Endothelial cell of umbilical vein (primary cell): ENCODE measurements around the gene ZNF91. TPM values are rescaled to one million over a fixed set of nuclear protein-coding genes. Genes with fewer than 3 reads are reported as not detected.

Experiments used
- BruUV-seq: library from RNA; stranded (reverse); fragments of 400-500 nt; replicated peaks from 2 replicates; lab custom pipeline; 2021; lab: Mats Ljungman, UMichigan
- CTCF ChIA-PET: fragments of 300-600, 350-600 bp; sonication (Branson Sonifier 250); formaldehyde crosslinking; loops from one replicate; lab custom pipeline; 2021; ENCODE audit warnings: antibody characterized with exemption, inconsistent platforms; lab: Charles Lee
- POLR2A ChIA-PET: fragments of 300-600, 350-600 bp; sonication (Branson Sonifier 250); formaldehyde crosslinking; loops from one replicate; lab custom pipeline; 2021; ENCODE audit warnings: antibody characterized with exemption, inconsistent platforms; lab: Charles Lee
- DNase-seq: peaks from one replicate; pipeline ENCODE4 v3.0.0-alpha.2; 2011; ENCODE audit warnings: low read depth, low spot score
- FAIRE-seq: peaks from 2 replicates; lab custom pipeline; 2011; peaks lifted over from hg19 to GRCh38; lab: Jason Lieb, UNC
- H2AFZ ChIP-seq: 2 replicates; pipeline ENCODE4 v1.6.0; 2012; ENCODE audit warnings: low read depth, low read length, control low read depth, inconsistent platforms
- H3K27ac ChIP-seq: 2 replicates; pipeline ENCODE4 v1.5.1; 2011; ENCODE audit warnings: low read depth, mild to moderate bottlenecking, control low read depth, low read length, moderate library complexity; ENCODE audit not compliant: insufficient read depth
- H3K27me3 ChIP-seq, 2 experiments: 2 replicates each; pipeline versions ENCODE4 v1.6.0 to v1.6.1; 2011; ENCODE audit warnings: low read length in 2 of 2, mixed read lengths in 1 of 2; ENCODE audit not compliant: control insufficient read depth in 2 of 2, insufficient read depth in 2 of 2
- H3K36me3 ChIP-seq, 2 experiments: 2 replicates in 1 of 2; 3 replicates in 1 of 2; pipeline ENCODE4 v1.5.1; 2011; ENCODE audit warnings: low read length in 2 of 2, mild to moderate bottlenecking in 1 of 2, moderate library complexity in 1 of 2; ENCODE audit not compliant: control insufficient read depth in 2 of 2, insufficient read depth in 2 of 2; ENCODE audit errors: extremely low read depth in 1 of 2
- H3K4me1 ChIP-seq: 3 replicates; pipeline ENCODE4 v1.5.1; 2011; ENCODE audit warnings: mild to moderate bottlenecking, low read length; ENCODE audit not compliant: control insufficient read depth, insufficient read depth; ENCODE audit errors: extremely low read depth
- H3K4me2 ChIP-seq: 2 replicates; pipeline ENCODE4 v1.6.1; 2011; ENCODE audit warnings: low read length, control low read depth, mixed read lengths; ENCODE audit not compliant: insufficient read depth
- H3K4me3 ChIP-seq, 3 experiments: fragments of 200-600 bp in 1 of 3; sonication (generic), shearing (Covaris generic) in 1 of 3; replicated peaks in 1 of 3; 2 replicates each; pipeline ENCODE4 v1.5.1; 2011 to 2016; ENCODE audit warnings: control low read depth in 3 of 3, low read length in 3 of 3, mild to moderate bottlenecking in 2 of 3, inconsistent platforms in 1 of 3, low read depth in 1 of 3, moderate library complexity in 1 of 3; ENCODE audit not compliant: insufficient read depth in 1 of 3
- H3K79me2 ChIP-seq: 2 replicates; pipeline ENCODE4 v1.6.0; 2012; ENCODE audit warnings: low read length, inconsistent platforms; ENCODE audit not compliant: control insufficient read depth, insufficient read depth
- H3K9ac ChIP-seq: replicated peaks from 2 replicates; pipeline ENCODE3; 2011; ENCODE audit warnings: low read length, control low read depth; ENCODE audit not compliant: insufficient read depth; ENCODE audit errors: extremely low read depth
- H3K9me1 ChIP-seq: replicated peaks from 3 replicates; pipeline ENCODE4 v1.6.0; 2011; ENCODE audit warnings: mild to moderate bottlenecking, low read length; ENCODE audit not compliant: control insufficient read depth, insufficient read depth; ENCODE audit errors: extremely low read depth
- H3K9me3 ChIP-seq: replicated peaks from 2 replicates; pipeline ENCODE4 v1.5.1; 2012; ENCODE audit warnings: low read length, inconsistent platforms; ENCODE audit not compliant: control insufficient read depth, insufficient read depth
- H4K20me1 ChIP-seq: replicated peaks from 2 replicates; pipeline ENCODE3; 2011; ENCODE audit warnings: mild to moderate bottlenecking, low read length; ENCODE audit not compliant: control insufficient read depth, insufficient read depth; ENCODE audit errors: extremely low read depth
- EZH2 ChIP-seq: IDR thresholded peaks from 2 replicates; pipeline ENCODE4 v1.6.1; 2012; ENCODE audit warnings: borderline replicate concordance, low read depth, mild to moderate bottlenecking, moderate library complexity, low read length, inconsistent platforms; ENCODE audit not compliant: severe bottlenecking
- FOS ChIP-seq: IDR thresholded peaks from 2 replicates; pipeline ENCODE4 v1.6.1; 2011; ENCODE audit warnings: mild to moderate bottlenecking, low read length, moderate library complexity, borderline replicate concordance; ENCODE audit not compliant: insufficient read depth
- GATA2 ChIP-seq: IDR thresholded peaks from 2 replicates; pipeline ENCODE4 v1.7.0; 2011; ENCODE audit warnings: low read depth, mild to moderate bottlenecking, moderate library complexity, mixed read lengths, low read length; ENCODE audit not compliant: insufficient read length, insufficient read depth
- JUN ChIP-seq: IDR thresholded peaks from 2 replicates; pipeline ENCODE4 v1.6.1; 2011; ENCODE audit warnings: borderline replicate concordance, low read depth; ENCODE audit not compliant: insufficient read length, insufficient read depth
- MYC ChIP-seq: IDR thresholded peaks from one replicate; pipeline ENCODE4 v1.6.1; 2011; ENCODE audit warnings: mild to moderate bottlenecking, low read depth, low read length
- POLR2A ChIP-seq: IDR thresholded peaks from 2 replicates; pipeline ENCODE4 v1.6.1; 2012; ENCODE audit warnings: low read depth, mild to moderate bottlenecking, control low read depth, low read length
- POLR2AphosphoS5 ChIP-seq: IDR thresholded peaks from 2 replicates; pipeline ENCODE4 v1.6.1; 2012; ENCODE audit warnings: low read depth, mild to moderate bottlenecking, control low read depth, low read length, moderate library complexity; ENCODE audit not compliant: insufficient read depth
- dilution Hi-C: fragments of 300-500 bp; cut with MboI; formaldehyde crosslinking; loops from one replicate; pipeline ENCODE4 v1.15.0; 2019; ENCODE audit warnings: low sequenced_read_pairs; ENCODE audit not compliant: extremely low pct_ligation_motif_present
- intact Hi-C: fragments of 100-400 bp; cut with micrococcal nuclease; formaldehyde crosslinking; loops from one replicate; pipeline ENCODE4 v1.10.0; 2022
- polyA plus RNA-seq, 4 experiments: library from polyadenylated mRNA; depleted of rRNA in 3 of 4; stranded (reverse) in 3 of 4; unstranded in 1 of 4; fragments of >200 nt; gene quantifications; 2 replicates each; pipeline versions ENCODE4 v1.2.1 to v1.2.3, GENCODE V29; 2011 to 2012; ENCODE audit warnings: missing spikeins in 1 of 4
- total RNA-seq: library from RNA; stranded (reverse); gene quantifications from 2 replicates; pipeline ENCODE4 v1.2.3, GENCODE V29; 2021
- TF ChIP-seq, protein P1 (sequence below): IDR thresholded peaks from 2 replicates; pipeline ENCODE4 v1.6.1; 2011; ENCODE audit not compliant: insufficient read depth, insufficient read length
- TF ChIP-seq, protein P2 (sequence below), 2 donors: IDR thresholded peaks; 1 replicate in 1 of 2; 2 replicates in 1 of 2; pipeline ENCODE4 v1.5.1; 2011; ENCODE audit warnings: low read length in 2 of 2, mild to moderate bottlenecking in 2 of 2, moderate library complexity in 2 of 2, control low read depth in 1 of 2, inconsistent platforms in 1 of 2, low read depth in 1 of 2; ENCODE audit not compliant: insufficient read depth in 1 of 2; ENCODE audit errors: extremely low read depth in 1 of 2

ZNF91 gene
- total and polyA plus RNA-seq, 2 donors (not counting 3 experiments of a cell fraction or from before 2014, with no cell fraction given): 9.6 to 17.0 TPM

- no TSS peak for BruUV-seq
- no peaks in the 10 kb centered on the region for H3K36me3 ChIP-seq
- FAIRE-seq (no peak), DNase-seq (no peak)
- no peaks in the 10 kb centered on the region for H3K4me1 ChIP-seq
- H3K27ac ChIP-seq: no peak overlapping the region
- no peak overlapping the region for H2AFZ ChIP-seq
- no peaks in the 10 kb centered on the region for H3K79me2 ChIP-seq
- TF ChIP-seq GATA2 (no peak), FOS (no peak), MYC (no peak), POLR2AphosphoS5 (no peak), EZH2 (no peak), JUN (no peak)
- no peaks in the 10 kb centered on the region for H4K20me1 ChIP-seq
- intact Hi-C loops (no loop called here), dilution Hi-C loops (no loop called here)
- H3K9ac ChIP-seq: no peak overlapping the region
- H3K4me2 ChIP-seq: no peak overlapping the region
- H3K27me3 ChIP-seq: no peaks in the 10 kb centered on the region
- CTCF ChIA-PET: interaction anchor here (0.7 kb wide), 1 partner anchor 10 kb away, joined by 3 read pairs; no protein-coding TSS in a partner anchor
- POLR2A ChIA-PET: no interaction called here
- peaks cover 2% of the 10 kb centered on the region for H3K9me3 ChIP-seq
- no peaks in the 10 kb centered on the region for H3K9me1 ChIP-seq
- H3K4me3 ChIP-seq: no peak overlapping the region
Observed at GRCh38 chr19:23410155-23410554, 14.9 kb upstream of the ZNF91 start.

GRCh38 chr19:23409392-23410048 lies 14.2 kb upstream of the ZNF91 start:
- Histone ChIP-seq H3K9ac (no peak overlapping the region), H3K9me3 (peaks cover 2% of the 10 kb centered on the region), H3K36me3 (no peaks in the 10 kb centered on the region), H3K4me1 (no peaks in the 10 kb centered on the region), H3K27me3 (no peaks in the 10 kb centered on the region), H4K20me1 (no peaks in the 10 kb centered on the region), H3K4me2 (no peak overlapping the region), H3K4me3 (no peak overlapping the region), H2AFZ (no peak overlapping the region), H3K9me1 (no peaks in the 10 kb centered on the region), H3K79me2 (no peaks in the 10 kb centered on the region), H3K27ac (no peak overlapping the region)
- ChIA-PET CTCF (interaction anchor here (0.7 kb wide), 1 partner anchor 10 kb away, joined by 3 read pairs; no protein-coding TSS in a partner anchor), POLR2A (no interaction called here)
- TF ChIP-seq, protein P1, sequence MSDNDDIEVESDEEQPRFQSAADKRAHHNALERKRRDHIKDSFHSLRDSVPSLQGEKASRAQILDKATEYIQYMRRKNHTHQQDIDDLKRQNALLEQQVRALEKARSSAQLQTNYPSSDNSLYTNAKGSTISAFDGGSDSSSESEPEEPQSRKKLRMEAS: no peak
- TF ChIP-seq POLR2AphosphoS5 (no peak), POLR2A (no peak), JUN (no peak), FOS (no peak), EZH2 (no peak), GATA2 (no peak), MYC (no peak)
- TF ChIP-seq, protein P2, sequence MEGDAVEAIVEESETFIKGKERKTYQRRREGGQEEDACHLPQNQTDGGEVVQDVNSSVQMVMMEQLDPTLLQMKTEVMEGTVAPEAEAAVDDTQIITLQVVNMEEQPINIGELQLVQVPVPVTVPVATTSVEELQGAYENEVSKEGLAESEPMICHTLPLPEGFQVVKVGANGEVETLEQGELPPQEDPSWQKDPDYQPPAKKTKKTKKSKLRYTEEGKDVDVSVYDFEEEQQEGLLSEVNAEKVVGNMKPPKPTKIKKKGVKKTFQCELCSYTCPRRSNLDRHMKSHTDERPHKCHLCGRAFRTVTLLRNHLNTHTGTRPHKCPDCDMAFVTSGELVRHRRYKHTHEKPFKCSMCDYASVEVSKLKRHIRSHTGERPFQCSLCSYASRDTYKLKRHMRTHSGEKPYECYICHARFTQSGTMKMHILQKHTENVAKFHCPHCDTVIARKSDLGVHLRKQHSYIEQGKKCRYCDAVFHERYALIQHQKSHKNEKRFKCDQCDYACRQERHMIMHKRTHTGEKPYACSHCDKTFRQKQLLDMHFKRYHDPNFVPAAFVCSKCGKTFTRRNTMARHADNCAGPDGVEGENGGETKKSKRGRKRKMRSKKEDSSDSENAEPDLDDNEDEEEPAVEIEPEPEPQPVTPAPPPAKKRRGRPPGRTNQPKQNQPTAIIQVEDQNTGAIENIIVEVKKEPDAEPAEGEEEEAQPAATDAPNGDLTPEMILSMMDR (IDR thresholded peaks at IDR 0.05; ENCODE audit: extremely low read depth in 1 of 2, insufficient read depth in 1 of 2, low read depth in 1 of 2, low read length in 2 of 2): no peak
- DNase-seq (no peak), FAIRE-seq (no peak)
- intact Hi-C loops (no loop called here), dilution Hi-C loops (no loop called here)
- no TSS peak for BruUV-seq
